ENCODE measurements around the gene RBM44.

The RBM44 gene

GRCh38 chr2:237878321-237879057 lies 79.9 kb downstream of the RBM44 start:
- no peak for TF ChIP-seq CTCF (IDR thresholded peaks at IDR 0.05; ENCODE audit: borderline replicate concordance, control extremely low read depth, extremely low read depth, insufficient read depth, missing control alignments)
- DNase-seq (ENCODE audit: low spot score) = no peak
- in situ Hi-C loops (cut with MboI; ENCODE audit: low sequenced_read_pairs, unreplicated experiment) = no loop called here

GRCh38 chr2:237879058-237879430 lies 80.5 kb downstream of the RBM44 start:
- no peak for DNase-seq (ENCODE audit: low spot score)
- in situ Hi-C loops (cut with MboI; ENCODE audit: low sequenced_read_pairs, unreplicated experiment) = no loop called here
- no peak for TF ChIP-seq CTCF (IDR thresholded peaks at IDR 0.05; ENCODE audit: borderline replicate concordance, control extremely low read depth, extremely low read depth, insufficient read depth, missing control alignments)

- no peak for TF ChIP-seq CTCF (IDR thresholded peaks at IDR 0.05; ENCODE audit: borderline replicate concordance, control extremely low read depth, extremely low read depth, insufficient read depth, missing control alignments)
- in situ Hi-C loops (cut with MboI; ENCODE audit: low sequenced_read_pairs, unreplicated experiment) = no loop called here
Measured at GRCh38 chr2:237879991-237880560, 81.5 kb downstream of the RBM44 start.

GRCh38 chr2:237882510-237883481 lies 84.2 kb downstream of the RBM44 start:
- no peak for DNase-seq (ENCODE audit: low spot score)
- TF ChIP-seq CTCF (IDR thresholded peaks at IDR 0.05; ENCODE audit: borderline replicate concordance, control extremely low read depth, extremely low read depth, insufficient read depth, missing control alignments) = no peak
- in situ Hi-C loops (cut with MboI; ENCODE audit: low sequenced_read_pairs, unreplicated experiment) = no loop called here

More at GRCh38 chr2:237879991-237880560, 81.5 kb downstream of the RBM44 start:
- DNase-seq (ENCODE audit: low spot score) = no peak

- in situ Hi-C loops (cut with MboI; ENCODE audit: low sequenced_read_pairs, unreplicated experiment) = no loop called here
- TF ChIP-seq CTCF (IDR thresholded peaks at IDR 0.05; ENCODE audit: borderline replicate concordance, control extremely low read depth, extremely low read depth, insufficient read depth, missing control alignments) = no peak
- no peak for DNase-seq (ENCODE audit: low spot score)
Measured at GRCh38 chr2:237883951-237884446, 85.4 kb downstream of the RBM44 start.

GRCh38 chr2:237884681-237885080 lies 86.1 kb downstream of the RBM44 start:
- in situ Hi-C loops (cut with MboI; ENCODE audit: low sequenced_read_pairs, unreplicated experiment) = no loop called here
- TF ChIP-seq CTCF (IDR thresholded peaks at IDR 0.05; ENCODE audit: borderline replicate concordance, control extremely low read depth, extremely low read depth, insufficient read depth, missing control alignments) = no peak
- no peak for DNase-seq (ENCODE audit: low spot score)
